AG04449 (cell line): ENCODE results near the gene C17orf107.
"Not testable (repeated sequence)": the region's sequence is repeated elsewhere in the genome, so short reads cannot be mapped to it uniquely, and the experiment has no call there.

Experiments used
- CTCF ChIA-PET: fragments of 350-600 bp; formaldehyde crosslinking; extraction: SDS; loops from one replicate; lab custom pipeline; 2021; ENCODE audit warnings: antibody characterized with exemption; lab: Yijun Ruan, JAX
- POLR2A ChIA-PET: fragments of 400-600, 350-600 bp; formaldehyde crosslinking; extraction: SDS; loops from one replicate; lab custom pipeline; 2020; ENCODE audit warnings: antibody characterized with exemption, inconsistent platforms; lab: Yijun Ruan, JAX
- DNase-seq: peaks from one replicate; pipeline ENCODE4 v3.0.0-alpha.2; 2010; ENCODE audit warnings: low read depth, low spot score
- H3K4me3 ChIP-seq: 2 replicates; pipeline ENCODE4 v1.5.1; 2011; ENCODE audit warnings: low read depth, mild to moderate bottlenecking, control low read depth, low read length
- CTCF ChIP-seq: IDR thresholded peaks from one replicate; pipeline ENCODE4 v1.5.1; 2011; ENCODE audit warnings: mild to moderate bottlenecking, moderate library complexity, low read length, control low read depth, inconsistent platforms; ENCODE audit not compliant: insufficient read depth; ENCODE audit errors: missing control alignments

Gene C17orf107

GRCh38 chr17:4908711-4909496 lies 9.6 kb downstream of the C17orf107 start:
- TF ChIP-seq CTCF = peak; percentile 89
- no peak overlapping the region for H3K4me3 ChIP-seq
- ChIA-PET POLR2A (interaction anchor here (0.5 to 1.8 kb wide), 9 partner anchors 13 to 153 kb away, joined by 3 to 8 read pairs (median 4); partner anchors contain the start of genes PSMB6, RNF167, SLC25A11 and SPAG7), CTCF (interaction anchor here (0.6 to 6.7 kb wide), 36 partner anchors 8 to 227 kb away, joined by 3 to 93 read pairs (median 4); partner anchors contain the start of genes ARRB2, C17orf107, CAMTA2 and INCA1)
- DNase-seq = peak; percentile 40

- no peak overlapping the region for H3K4me3 ChIP-seq
- ChIA-PET CTCF (interaction anchor here (1.1 to 6.7 kb wide), 5 partner anchors 11 to 149 kb away, joined by 3 to 93 read pairs (median 5); partner anchors contain the start of gene CHRNE), POLR2A (no interaction called here)
- no peak for TF ChIP-seq CTCF
- no peak for DNase-seq
Measured at GRCh38 chr17:4913994-4914393, 14.7 kb downstream of the C17orf107 start.

- CTCF ChIA-PET = interaction anchor here (1.1 to 3.5 kb wide), 5 partner anchors 12 to 75 kb away, joined by 3 to 16 read pairs (median 4); partner anchors contain the start of gene CHRNE
- POLR2A ChIA-PET, DNase-seq, H3K4me3 ChIP-seq: not testable (repeated sequence)
Measured at GRCh38 chr17:4914551-4914950, 15.2 kb downstream of the C17orf107 start.

- POLR2A ChIA-PET = interaction anchor here (0.6 to 1.1 kb wide), 2 partner anchors 20 to 444 kb away, joined by 3 read pairs; partner anchors contain the start of genes RNF167 and SLC25A11
- CTCF ChIA-PET = interaction anchor here (1.0 to 2.8 kb wide), 8 partner anchors 11 to 112 kb away, joined by 3 to 21 read pairs (median 5); partner anchors contain the start of gene CHRNE
- no peak for TF ChIP-seq CTCF
- H3K4me3 ChIP-seq = no peak overlapping the region
- no peak for DNase-seq
Measured at GRCh38 chr17:4919511-4920047, 20.2 kb downstream of the C17orf107 start.

GRCh38 chr17:4920351-4921048 lies 21.2 kb downstream of the C17orf107 start:
- ChIA-PET POLR2A (interaction anchor here (0.6 to 1.1 kb wide), 2 partner anchors 19 to 444 kb away, joined by 3 read pairs; partner anchors contain the start of genes RNF167 and SLC25A11), CTCF (interaction anchor here (1.0 to 2.8 kb wide), 5 partner anchors 12 to 19 kb away, joined by 3 to 21 read pairs (median 10); partner anchors contain the start of gene CHRNE)
- no peak overlapping the region for H3K4me3 ChIP-seq
- no peak for DNase-seq
- TF ChIP-seq CTCF = no peak

- POLR2A ChIA-PET = interaction anchor here (0.9 to 1.0 kb wide), 2 partner anchors 11 to 12 kb away, joined by 3 read pairs; partner anchors contain the start of gene GP1BA
Measured at GRCh38 chr17:4921320-4921719, 22.0 kb downstream of the C17orf107 start.

GRCh38 chr17:4926577-4927335 lies 27.4 kb downstream of the C17orf107 start:
- CTCF ChIA-PET = interaction anchor here (0.6 kb wide), 1 partner anchor 75 kb away, joined by 4 read pairs; no protein-coding TSS in a partner anchor

More at GRCh38 chr17:4921320-4921719, 22.0 kb downstream of the C17orf107 start:
- TF ChIP-seq CTCF = no peak
- H3K4me3 ChIP-seq = no peak overlapping the region
- no peak for DNase-seq
- CTCF ChIA-PET = interaction anchor here (2.7 to 2.8 kb wide), 2 partner anchors 12 to 16 kb away, joined by 10 to 21 read pairs; no protein-coding TSS in a partner anchor

More at GRCh38 chr17:4926577-4927335, 27.4 kb downstream of the C17orf107 start:
- DNase-seq, H3K4me3 ChIP-seq: not testable (repeated sequence)
- POLR2A ChIA-PET = interaction anchor here (0.7 kb wide), 1 partner anchor 27 kb away, joined by 3 read pairs; no protein-coding TSS in a partner anchor
